NCI-H82 treated with DMSO at 0.1 percent for 48 hours (cell line): Measurements from ENCODE around the gene CARF.
A peak's percentile ranks its signal among the peaks of the same experiment; 100 is the strongest.
"Not testable (repeated sequence)": the region's sequence is repeated elsewhere in the genome, so short reads cannot be mapped to it uniquely, and the experiment has no call there.

Source experiments
- DNase-seq: peaks from one replicate; lab custom pipeline; 2025; ENCODE audit not compliant: unreplicated experiment; lab: John Stamatoyannopoulos, UW

The CARF gene

GRCh38 chr2:202934456-202934855 lies 22.4 kb downstream of the CARF start:
- DNase-seq = no peak

- DNase-seq = no peak
Measured at GRCh38 chr2:202938960-202939359, 26.9 kb downstream of the CARF start.

GRCh38 chr2:202941771-202942170 lies 29.7 kb downstream of the CARF start:
- DNase-seq = no peak

GRCh38 chr2:202944408-202944807 lies 32.3 kb downstream of the CARF start:
- DNase-seq = no peak

- DNase-seq = no peak
Measured at GRCh38 chr2:202944816-202945215, 32.7 kb downstream of the CARF start.

GRCh38 chr2:202945497-202945896 lies 33.4 kb downstream of the CARF start:
- no peak for DNase-seq

GRCh38 chr2:202949333-202949732 lies 37.3 kb downstream of the CARF start:
- DNase-seq = not testable (repeated sequence)

- DNase-seq = no peak
Measured at GRCh38 chr2:202950592-202950991, 38.5 kb downstream of the CARF start.

GRCh38 chr2:202960524-202960923 lies 48.4 kb downstream of the CARF start:
- no peak for DNase-seq

- DNase-seq = no peak
Measured at GRCh38 chr2:202963712-202964111, 51.6 kb downstream of the CARF start.

GRCh38 chr2:202965810-202966460 lies 53.9 kb downstream of the CARF start:
- DNase-seq = no peak

- DNase-seq = not testable (repeated sequence)
Measured at GRCh38 chr2:202969404-202969803, 57.3 kb downstream of the CARF start.

GRCh38 chr2:202976809-202977208 lies 64.7 kb downstream of the CARF start:
- no peak for DNase-seq

- no peak for DNase-seq
Measured at GRCh38 chr2:202982779-202983491, 70.9 kb downstream of the CARF start.

GRCh38 chr2:202989749-202990148 lies 77.7 kb downstream of the CARF start:
- no peak for DNase-seq

- no peak for DNase-seq
Measured at GRCh38 chr2:202990501-202990900, 78.4 kb downstream of the CARF start.

- DNase-seq = not testable (repeated sequence)
Measured at GRCh38 chr2:202997113-202997512, 85.0 kb downstream of the CARF start.

- DNase-seq = no peak
Measured at GRCh38 chr2:203002054-203002821, 90.2 kb downstream of the CARF start.

GRCh38 chr2:203003716-203004115 lies 91.6 kb downstream of the CARF start:
- no peak for DNase-seq

- DNase-seq = peak; percentile 97
Measured at GRCh38 chr2:203014456-203015199, 102.6 kb downstream of the CARF start, which contains the start of gene NBEAL1. NBEAL1 (plus strand) TSS chr2:203014875; CDS start chr2:203016385, 1,510 bp downstream.

GRCh38 chr2:203016716-203017115 lies 104.6 kb downstream of the CARF start:
- DNase-seq = no peak
